Measurements from ENCODE around the gene PHLDB1.

GRCh38 chr11:118687906-118688305 is 80.5 kb downstream of the PHLDB1 start:
- TF ChIP-seq EZH2 (IDR thresholded peaks at IDR 0.05) (no peak), POLR2AphosphoS5 (IDR thresholded peaks at IDR 0.05; ENCODE audit: borderline replicate concordance, low read depth, low read length) (no peak)
